Measurements from ENCODE around the gene UBA1.
A peak's percentile ranks its signal among the peaks of the same experiment; 100 is the strongest.

UBA1 gene

GRCh38 chrX:47193475-47194193 is at the start of gene UBA1:
Gene UBA1, plus strand, starts transcription at chrX:47193829. Its CDS starts 4,974 bp downstream, at chrX:47198803.
- DNase-seq = peak; percentile 73

GRCh38 chrX:47143894-47144625 is 49.6 kb upstream of the UBA1 start:
- DNase-seq = no peak

DNA sequence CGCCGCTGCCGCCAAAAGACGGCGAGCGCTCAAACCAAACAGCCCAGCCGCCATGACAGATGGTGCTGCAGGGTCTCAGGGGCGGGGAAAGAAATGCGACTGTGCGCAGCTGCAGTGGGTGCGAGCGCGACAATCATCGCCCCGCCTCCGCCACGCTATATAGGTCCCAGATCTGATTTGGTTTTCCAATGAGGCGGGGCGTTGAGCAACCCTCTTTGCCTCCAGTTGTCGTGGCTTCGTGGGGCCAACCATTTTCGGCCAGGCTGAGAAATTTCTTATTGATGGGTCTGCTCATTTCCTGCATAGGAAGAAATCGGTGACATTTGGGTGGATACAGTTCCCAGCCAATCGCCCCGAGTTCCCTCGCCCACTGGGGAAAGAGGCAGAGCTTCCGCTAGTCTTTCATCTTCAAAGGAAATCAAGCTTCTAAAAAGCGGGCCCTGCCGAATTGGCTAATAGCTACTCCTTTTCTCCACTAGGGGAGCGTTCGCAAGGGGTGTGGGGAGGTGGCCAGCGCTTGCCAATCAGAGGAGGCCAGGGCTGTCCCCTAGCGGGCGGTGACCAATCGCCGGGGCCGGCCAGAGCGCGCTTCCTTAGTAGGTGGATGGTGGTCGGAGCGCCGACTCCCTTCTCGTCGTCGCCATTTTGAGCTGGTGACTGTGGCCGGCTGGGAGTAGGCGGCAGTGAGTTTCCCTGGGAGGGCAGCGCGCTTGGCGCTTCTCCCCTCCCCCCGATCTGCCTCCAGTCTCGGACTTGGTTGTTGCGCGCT is 48.8 kb upstream of the UBA1 start, which contains the start of the genes NDUFB11 and RBM10:
Gene NDUFB11, minus strand, starts transcription at position 77 of the 769 bp plus-strand sequence. Its CDS starts 23 bp downstream, at position 54.
Gene RBM10, plus strand, starts transcription at position 596 of the 769 bp plus-strand sequence. CDS start 2,261 bp downstream, outside the sequence.
- peak; percentile 79 for DNase-seq

DNA sequence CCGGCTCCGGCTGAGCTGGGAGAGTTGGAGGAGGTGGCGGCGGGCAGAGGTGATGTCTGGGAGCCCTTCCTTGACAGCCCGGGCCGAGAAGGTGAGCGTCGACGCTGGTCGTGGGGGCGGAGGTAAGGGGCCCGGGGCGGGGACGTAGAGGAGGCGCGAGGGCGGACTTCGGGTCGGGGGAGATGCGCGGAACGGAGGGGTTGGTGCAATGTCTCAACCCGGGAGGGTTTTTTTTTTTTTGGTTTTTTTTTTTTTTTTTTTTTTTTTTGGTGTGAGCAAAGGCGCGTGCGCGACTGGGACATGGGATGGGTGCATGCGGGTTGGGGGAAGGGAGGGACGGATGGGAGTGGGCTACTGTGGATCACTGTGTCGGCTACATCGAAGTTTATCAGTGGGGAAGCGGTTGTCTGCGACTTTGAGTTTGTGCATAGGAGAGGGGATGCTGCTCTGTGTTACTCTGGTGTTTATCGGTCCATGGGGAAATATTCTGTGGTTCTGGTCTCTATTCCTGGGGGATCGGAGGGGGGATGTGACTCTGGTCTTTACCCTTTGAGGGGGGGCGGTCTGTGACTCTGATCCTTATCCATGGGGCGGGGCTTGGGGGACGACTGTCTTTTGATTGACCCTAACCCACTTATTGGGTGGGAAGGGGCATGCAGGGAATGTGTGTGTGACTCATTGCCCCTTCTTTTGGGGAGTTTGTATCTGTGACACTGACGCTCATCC is 48.1 kb upstream of the UBA1 start:
- peak; percentile 34 for DNase-seq

DNA sequence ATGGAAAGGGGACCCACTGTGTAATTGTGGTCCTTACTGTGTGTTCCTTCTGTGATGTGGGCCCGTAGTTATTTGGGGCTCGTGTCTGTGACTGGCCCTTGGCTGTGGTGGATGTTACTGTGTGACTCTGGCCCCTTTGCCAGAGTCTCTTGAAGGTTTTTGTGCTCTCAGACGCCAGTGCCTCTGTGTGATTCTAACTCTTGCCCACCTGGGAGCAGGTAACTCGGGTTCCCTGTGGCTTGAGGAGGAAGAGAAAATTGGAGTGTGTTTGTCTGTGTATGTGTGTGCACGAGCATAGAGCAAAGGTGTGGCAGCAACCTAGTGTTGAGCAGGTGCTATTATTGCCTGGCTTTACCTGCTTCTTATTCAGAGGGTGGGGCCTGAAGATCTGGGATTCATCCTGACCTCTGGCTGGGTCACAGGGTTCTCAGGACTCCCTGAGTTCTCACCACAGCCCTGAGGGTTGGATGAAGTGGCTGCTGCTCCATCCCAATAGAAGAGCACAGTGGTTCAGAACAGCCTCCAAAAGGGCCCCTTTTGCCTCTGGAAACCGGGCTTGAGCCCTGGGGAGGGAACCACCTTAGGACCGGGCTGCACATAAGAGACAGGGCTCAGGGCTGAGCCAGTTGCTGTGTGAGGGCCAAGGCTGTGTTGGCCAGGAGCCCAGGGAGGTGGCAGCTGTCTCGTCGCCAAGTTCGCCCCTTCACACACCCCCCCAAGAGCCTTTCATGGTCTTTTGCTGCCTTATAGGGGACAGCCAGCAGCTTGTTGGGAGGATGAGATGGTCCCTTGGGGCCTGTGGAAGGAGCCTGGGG is 47.3 kb upstream of the UBA1 start:
- peak; percentile 10 for DNase-seq

GRCh38 chrX:47146936-47147859 is 46.4 kb upstream of the UBA1 start:
- DNase-seq = no peak

- no peak for DNase-seq
Measured at GRCh38 chrX:47148946-47149345, 44.7 kb upstream of the UBA1 start.

DNA sequence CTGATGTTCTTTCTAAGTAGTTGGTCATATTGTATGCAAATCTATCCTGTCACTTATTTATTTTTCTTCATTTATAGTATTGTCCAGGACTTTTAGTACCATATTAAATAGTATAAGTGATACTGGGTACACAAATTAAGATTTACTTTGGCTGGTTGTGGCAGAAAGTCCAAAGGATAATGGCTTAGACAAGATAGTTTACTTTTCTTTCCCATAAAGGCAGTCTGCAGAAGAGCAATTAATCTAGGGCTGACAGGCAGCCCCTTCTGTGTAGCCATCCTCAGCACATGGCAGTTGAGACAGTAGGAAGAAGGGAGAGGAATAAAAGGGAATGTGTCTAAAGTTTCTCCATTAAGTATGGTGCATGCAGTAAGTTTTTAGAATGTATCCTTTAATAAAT is 42.2 kb upstream of the UBA1 start:
- DNase-seq = no peak

GRCh38 chrX:47156611-47157520 is 36.8 kb upstream of the UBA1 start:
- DNase-seq = no peak

DNA sequence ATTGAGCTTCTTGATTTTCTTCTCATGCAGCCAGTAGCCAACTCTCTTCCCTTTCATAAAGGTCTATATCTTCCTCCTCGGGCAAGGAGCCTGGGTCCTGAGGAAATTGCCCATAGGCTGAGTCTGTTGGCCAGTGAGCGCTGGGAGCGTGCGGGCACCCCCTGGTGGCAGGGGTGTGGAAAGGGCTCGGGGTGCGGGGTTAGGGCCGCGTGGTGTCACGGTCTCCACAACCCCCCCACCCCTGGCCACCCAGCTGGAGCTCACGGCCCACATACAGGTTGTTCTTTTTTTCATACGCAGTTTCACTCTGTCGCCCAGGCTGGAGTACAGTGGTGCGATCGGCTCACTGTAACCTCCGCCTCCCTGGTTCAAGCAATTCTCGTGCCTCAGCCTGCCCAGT is 35.5 kb upstream of the UBA1 start:
- no peak for DNase-seq

DNA sequence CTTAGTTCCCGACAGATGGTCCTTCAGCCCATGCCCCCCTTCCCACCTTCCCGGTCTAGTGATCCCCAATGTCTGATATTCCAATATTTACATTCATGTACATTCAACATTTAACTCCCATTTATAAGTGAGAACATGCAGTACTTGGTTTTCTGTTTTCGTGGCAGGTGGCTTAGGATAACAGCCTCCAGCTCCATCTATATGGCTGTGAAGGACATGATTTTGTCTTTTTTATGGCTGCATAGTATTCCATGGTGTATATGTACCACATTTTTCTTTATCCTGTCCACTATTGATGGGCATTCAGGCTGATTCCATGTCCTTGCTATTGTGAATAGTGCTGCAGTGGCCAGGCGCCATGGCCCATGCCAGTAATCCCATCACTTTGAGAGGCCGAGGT is 34.8 kb upstream of the UBA1 start:
- no peak for DNase-seq

- no peak for DNase-seq
Measured at GRCh38 chrX:47160781-47161180, 32.8 kb upstream of the UBA1 start.

DNA sequence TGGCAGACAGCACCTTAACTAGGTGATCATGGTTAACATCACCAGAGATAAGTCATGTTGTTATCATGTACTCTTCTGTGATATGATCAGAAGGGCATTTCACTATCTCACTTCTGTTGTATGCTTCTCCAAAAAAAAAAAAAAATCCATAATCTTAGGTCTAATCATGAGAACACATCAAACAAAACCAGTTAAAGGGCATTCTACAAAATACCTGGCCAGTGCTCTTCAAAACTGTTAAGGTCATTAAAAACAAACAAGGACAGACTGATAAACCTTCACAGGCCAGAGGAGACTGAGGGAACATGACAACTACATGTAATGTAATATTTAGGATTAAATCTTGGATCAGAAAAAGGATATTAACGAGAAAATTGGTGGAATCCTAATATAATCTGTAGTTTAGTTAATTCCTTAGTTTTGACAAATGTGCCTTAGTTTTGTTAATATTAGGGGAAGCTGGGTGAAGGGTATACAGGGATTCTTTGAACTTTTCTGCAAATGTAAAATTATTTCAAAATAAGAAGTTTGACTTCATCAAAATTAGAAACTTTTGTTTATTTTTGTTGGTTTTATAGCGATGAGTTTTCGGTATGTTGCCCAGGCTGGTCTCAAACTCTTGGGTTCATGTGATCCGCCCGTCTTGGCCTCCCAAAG is 30.6 kb upstream of the UBA1 start:
- no peak for DNase-seq

DNA sequence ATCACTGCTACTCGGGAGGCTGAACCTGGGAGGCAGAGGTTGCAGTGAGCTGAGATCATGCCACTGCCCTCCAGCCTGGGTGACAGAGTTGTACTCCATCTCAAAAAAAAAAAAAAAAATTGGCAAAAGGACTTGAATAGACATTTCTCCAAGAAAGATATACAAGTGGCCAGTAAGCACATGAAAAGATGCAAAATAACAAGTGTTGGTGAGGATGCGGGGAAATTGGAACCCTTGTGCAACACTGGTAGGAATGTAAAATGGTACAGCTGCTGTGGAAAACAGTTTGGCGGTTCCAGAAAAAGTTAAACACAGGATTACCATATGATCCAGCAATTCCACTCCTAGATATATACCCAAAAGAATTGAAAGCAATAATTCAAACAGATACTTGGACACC is 29.2 kb upstream of the UBA1 start:
- no peak for DNase-seq

GRCh38 chrX:47166126-47166525 is 27.5 kb upstream of the UBA1 start:
- no peak for DNase-seq

GRCh38 chrX:47168495-47169073 is 25.0 kb upstream of the UBA1 start:
- no peak for DNase-seq

DNA sequence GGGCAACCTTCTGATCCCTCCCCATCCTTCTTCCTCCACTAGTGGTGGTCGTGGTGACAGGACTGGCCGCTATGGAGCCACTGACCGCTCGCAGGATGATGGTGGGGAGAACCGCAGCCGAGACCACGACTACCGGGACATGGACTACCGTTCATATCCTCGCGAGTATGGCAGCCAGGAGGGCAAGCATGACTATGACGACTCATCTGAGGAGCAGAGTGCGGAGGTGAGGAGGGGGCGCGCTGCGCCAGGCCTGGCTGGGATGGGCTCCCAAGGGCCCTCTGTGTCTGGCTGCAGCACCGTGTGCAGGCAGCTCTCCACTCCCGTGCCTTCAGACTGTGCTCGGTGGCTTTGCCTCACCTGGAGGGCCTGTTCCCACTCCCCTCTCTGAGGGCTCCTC is 24.4 kb upstream of the UBA1 start:
- no peak for DNase-seq

- no peak for DNase-seq
Measured at GRCh38 chrX:47169726-47170515, 23.7 kb upstream of the UBA1 start.

All from DMS79 (cell line).